Right lobe of liver (tissue), 6 donors: ENCODE data around the gene AHCYL2. TPM values are rescaled to one million over a fixed set of nuclear protein-coding genes. Genes with fewer than 3 reads are reported as not detected.
"Not testable (repeated sequence)": the region's sequence is repeated elsewhere in the genome, so short reads cannot be mapped to it uniquely, and the experiment has no call there.

ENCODE experiments used
- ATAC-seq, 4 donors: fragments of 200-7000 bp; cut with Tn5 transposase; one replicate each; pipeline ENCODE4 v1.9.1; 2020; ENCODE audit warnings: mild to moderate bottlenecking in 4 of 4, moderate library complexity in 4 of 4
- DNase-seq, 3 donors: peaks; one replicate each; pipeline ENCODE4 v3.0.0-alpha.2; 2020
- H3K27ac ChIP-seq, 3 donors: fragments of 200-600 bp; one replicate each; pipeline ENCODE4 v1.8.0; 2022
- H3K27me3 ChIP-seq, 2 donors: fragments of 200-600 bp; one replicate each; pipeline ENCODE4 v1.8.0; 2022
- H3K36me3 ChIP-seq, 4 donors: fragments of 200-600 bp; sonication (generic) in 1 of 4; one replicate each; pipeline versions ENCODE4 v1.5.1 to v1.8.0; 2017 to 2022; ENCODE audit warnings: control low read depth in 1 of 4
- H3K4me1 ChIP-seq, 4 donors: fragments of 200-600 bp; sonication (generic) in 1 of 4; one replicate each; pipeline versions ENCODE4 v1.5.1 to v1.8.0; 2017 to 2022; ENCODE audit warnings: control low read depth in 1 of 4
- H3K4me3 ChIP-seq, 3 donors: fragments of 200-600 bp; one replicate each; pipeline ENCODE4 v1.8.0; 2022
- H3K9me3 ChIP-seq, 4 donors: fragments of 200-600 bp; sonication (generic) in 1 of 4; one replicate each; pipeline versions ENCODE4 v1.5.1 to v1.8.0; 2017 to 2022; ENCODE audit warnings: control low read depth in 1 of 4
- CTCF ChIP-seq, 4 donors: fragments of 200-600 bp in 3 of 4; fragments of 450-650 bp in 1 of 4; IDR thresholded peaks; one replicate each; pipeline versions ENCODE4 v1.5.1 to v1.8.0; 2016 to 2022; ENCODE audit warnings: antibody characterized with exemption in 4 of 4, mild to moderate bottlenecking in 2 of 4
- POLR2A ChIP-seq: fragments of 450-650 bp; IDR thresholded peaks from one replicate; pipeline ENCODE4 v1.6.1; 2017; ENCODE audit warnings: antibody characterized with exemption, mild to moderate bottlenecking
- WGBS: methylation state at CpG from one replicate; pipeline ENCODE4 v1.1.6; 2018; ENCODE audit warnings: low coverage, low lambda C conversion rate; ENCODE audit not compliant: insufficient coverage; ENCODE audit errors: missing lambda C conversion rate; 5-methylcytosine and 5-hydroxymethylcytosine counted together
- intact Hi-C, 2 donors: fragments of 100-400 bp; cut with DNase I; formaldehyde crosslinking; loops; one replicate each; pipeline versions ENCODE4 v1.11.2 to v1.14.1; 2022
- total RNA-seq, 6 experiments: library from RNA; depleted of rRNA in 2 of 6; stranded (reverse); fragments of >200 nt in 2 of 6; fragmentation: NEBNext Ultra II Directional in 3 of 6; extraction: Animal tissue kit (Norgen Biotek cat#: 25700) in 3 of 6; gene quantifications; one replicate each; pipeline versions ENCODE4 v1.1.0 to v1.2.4, GENCODE V29; 2016 to 2023
- donor health status: DM: no; HTN: yes; CAD: no.
- donor health status: DM: no; HTN: no; CAD: no.
- donor health status: DM: no; HTN: no; CAD: no.
- donor health status: DM: no; HTN: yes; CAD: no.
- donor health status: DM: no; HTN: yes; CAD: no.

Gene AHCYL2
- total RNA-seq, 6 experiments from 2014 or later = 6.1 to 9.3 (median 8.0) TPM

GRCh38 chr7:129347330-129347729 is 122.5 kb downstream of the AHCYL2 start:
- TF ChIP-seq CTCF (IDR thresholded peaks at IDR 0.05) (no peak), POLR2A (no peak)
- no peak for DNase-seq
- no peaks in the 10 kb centered on the region for H3K27me3 ChIP-seq
- H3K4me3 ChIP-seq = no peak overlapping the region
- no peak overlapping the region for H3K27ac ChIP-seq
- no peaks in the 10 kb centered on the region for H3K9me3 ChIP-seq
- no peaks in the 10 kb centered on the region for H3K4me1 ChIP-seq
- ATAC-seq = no peak
- intact Hi-C loops = no loop called here
- WGBS = 62% methylated on average over 2 of the region's 2 CpGs
- no peaks in the 10 kb centered on the region for H3K36me3 ChIP-seq

GRCh38 chr7:129348023-129348740 is 123.4 kb downstream of the AHCYL2 start:
- H3K27me3 ChIP-seq = no peaks in the 10 kb centered on the region
- H3K27ac ChIP-seq = no peak overlapping the region
- no peaks in the 10 kb centered on the region for H3K36me3 ChIP-seq
- H3K4me1 ChIP-seq = no peaks in the 10 kb centered on the region
- DNase-seq (no peak), ATAC-seq (no peak)
- no peaks in the 10 kb centered on the region for H3K9me3 ChIP-seq
- WGBS = 77% methylated on average over 2 of the region's 2 CpGs
- TF ChIP-seq CTCF (IDR thresholded peaks at IDR 0.05) = no peak
- TF ChIP-seq POLR2A = no peak
- intact Hi-C loops = no loop called here
- no peak overlapping the region for H3K4me3 ChIP-seq

- H3K36me3 ChIP-seq = no peaks in the 10 kb centered on the region
- no peak for DNase-seq
- TF ChIP-seq CTCF (IDR thresholded peaks at IDR 0.05) (no peak), POLR2A (no peak)
- H3K27ac ChIP-seq = no peak overlapping the region
- ATAC-seq = no peak
- no peaks in the 10 kb centered on the region for H3K27me3 ChIP-seq
- no peak overlapping the region for H3K4me3 ChIP-seq
- 84% methylated on average over 3 of the region's 3 CpGs for WGBS
- H3K4me1 ChIP-seq = no peaks in the 10 kb centered on the region
- H3K9me3 ChIP-seq = no peaks in the 10 kb centered on the region
- intact Hi-C loops = no loop called here
These were observed 126.5 kb downstream of the AHCYL2 start for GRCh38 chr7:129351320-129351719.

GRCh38 chr7:129353104-129353503 is 128.3 kb downstream of the AHCYL2 start:
- ATAC-seq, H3K9me3 ChIP-seq, H3K27me3 ChIP-seq, DNase-seq, H3K4me1 ChIP-seq, H3K27ac ChIP-seq, H3K36me3 ChIP-seq, H3K4me3 ChIP-seq, intact Hi-C loops: not testable (repeated sequence)
- 92% methylated on average over 2 of the region's 5 CpGs for WGBS

- DNase-seq (no peak), ATAC-seq (no peak)
- no peak overlapping the region for H3K4me3 ChIP-seq
- intact Hi-C loops = no loop called here
- 74% methylated on average over 5 of the region's 5 CpGs for WGBS
- no peak overlapping the region for H3K27ac ChIP-seq
- H3K36me3 ChIP-seq = no peaks in the 10 kb centered on the region
- no peak for TF ChIP-seq CTCF (IDR thresholded peaks at IDR 0.05)
- TF ChIP-seq POLR2A = no peak
- no peaks in the 10 kb centered on the region for H3K27me3 ChIP-seq
- H3K9me3 ChIP-seq = no peaks in the 10 kb centered on the region
- no peaks in the 10 kb centered on the region for H3K4me1 ChIP-seq
These were observed 129.8 kb downstream of the AHCYL2 start for GRCh38 chr7:129354428-129355157.
